Measurements from ENCODE around the gene HJURP. TPM values are rescaled to one million over a fixed set of nuclear protein-coding genes. Genes with fewer than 3 reads are reported as not detected.
A peak's percentile ranks its signal among the peaks of the same experiment; 100 is the strongest.
"Not testable (repeated sequence)": the region's sequence is repeated elsewhere in the genome, so short reads cannot be mapped to it uniquely, and the experiment has no call there.

HJURP gene, protein sequence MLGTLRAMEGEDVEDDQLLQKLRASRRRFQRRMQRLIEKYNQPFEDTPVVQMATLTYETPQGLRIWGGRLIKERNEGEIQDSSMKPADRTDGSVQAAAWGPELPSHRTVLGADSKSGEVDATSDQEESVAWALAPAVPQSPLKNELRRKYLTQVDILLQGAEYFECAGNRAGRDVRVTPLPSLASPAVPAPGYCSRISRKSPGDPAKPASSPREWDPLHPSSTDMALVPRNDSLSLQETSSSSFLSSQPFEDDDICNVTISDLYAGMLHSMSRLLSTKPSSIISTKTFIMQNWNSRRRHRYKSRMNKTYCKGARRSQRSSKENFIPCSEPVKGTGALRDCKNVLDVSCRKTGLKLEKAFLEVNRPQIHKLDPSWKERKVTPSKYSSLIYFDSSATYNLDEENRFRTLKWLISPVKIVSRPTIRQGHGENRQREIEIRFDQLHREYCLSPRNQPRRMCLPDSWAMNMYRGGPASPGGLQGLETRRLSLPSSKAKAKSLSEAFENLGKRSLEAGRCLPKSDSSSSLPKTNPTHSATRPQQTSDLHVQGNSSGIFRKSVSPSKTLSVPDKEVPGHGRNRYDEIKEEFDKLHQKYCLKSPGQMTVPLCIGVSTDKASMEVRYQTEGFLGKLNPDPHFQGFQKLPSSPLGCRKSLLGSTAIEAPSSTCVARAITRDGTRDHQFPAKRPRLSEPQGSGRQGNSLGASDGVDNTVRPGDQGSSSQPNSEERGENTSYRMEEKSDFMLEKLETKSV
- polyA plus RNA-seq (ENCODE audit: insufficient read length in 4 of 4), result 10 to 100 TPM; 18.7 to 24.3 (median 22.6) TPM

DNA sequence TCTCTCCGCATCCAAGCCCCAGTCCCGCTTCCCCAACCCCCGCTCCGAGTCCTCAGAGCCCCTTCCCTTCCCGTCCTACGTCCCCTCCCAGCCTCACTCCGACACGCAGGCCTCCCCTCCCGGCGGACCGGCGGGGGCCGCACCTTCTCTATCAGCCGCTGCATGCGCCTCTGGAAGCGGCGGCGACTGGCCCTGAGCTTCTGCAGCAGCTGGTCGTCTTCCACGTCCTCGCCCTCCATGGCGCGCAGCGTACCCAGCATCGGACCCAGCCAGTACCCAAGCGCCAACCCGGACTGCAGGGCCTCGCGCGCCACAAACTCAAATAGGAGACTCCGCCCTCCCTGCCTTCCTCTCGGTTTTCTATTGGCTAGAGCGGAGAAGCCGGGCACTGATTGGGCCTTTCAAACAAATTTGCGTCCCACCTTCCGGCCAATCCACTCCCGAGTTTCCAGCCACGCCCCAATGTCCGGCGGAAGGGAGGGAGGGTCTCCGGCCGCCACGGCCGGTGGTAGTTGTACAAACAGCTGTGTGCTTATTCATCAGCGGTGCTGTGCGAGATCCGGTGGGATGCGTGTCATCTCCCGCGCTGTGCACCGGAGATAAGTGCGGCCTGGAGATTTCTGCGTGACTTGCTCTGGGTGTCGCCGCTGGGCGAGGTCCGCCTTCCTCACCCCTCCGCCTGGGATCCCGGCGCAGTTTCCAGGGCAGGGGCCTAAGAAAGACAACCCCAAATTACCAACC is at the start of gene HJURP:
HJURP (minus strand) TSS at position 295 of the 741 bp plus-strand sequence; CDS start at position 260, 35 bp downstream.
- peak; percentile 82 to 93 (median 92) for DNase-seq (ENCODE audit: low read depth in 4 of 4, low spot score in 3 of 4)

DNA sequence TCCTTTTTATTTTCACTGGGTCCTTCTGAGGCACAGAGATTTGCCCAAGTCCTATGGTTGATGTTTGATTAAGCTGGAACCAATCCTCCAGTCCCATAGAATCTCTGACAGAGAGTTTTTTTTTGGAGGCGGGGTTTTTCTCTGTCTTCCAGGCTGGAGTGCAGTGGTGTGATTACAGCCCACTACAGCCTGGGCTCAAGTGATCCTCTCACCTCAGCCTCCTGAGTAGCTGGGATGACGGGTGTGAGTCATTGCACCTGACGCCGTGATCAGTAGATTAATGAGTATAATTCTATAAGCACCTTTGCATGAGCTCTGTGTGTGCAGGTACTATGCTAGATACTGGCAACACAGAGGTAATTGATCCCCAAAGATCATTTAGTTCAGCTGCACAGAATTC is 47.5 kb upstream of the HJURP start:
- DNase-seq (ENCODE audit: low read depth in 4 of 4, low spot score in 3 of 4), result no peak

DNA sequence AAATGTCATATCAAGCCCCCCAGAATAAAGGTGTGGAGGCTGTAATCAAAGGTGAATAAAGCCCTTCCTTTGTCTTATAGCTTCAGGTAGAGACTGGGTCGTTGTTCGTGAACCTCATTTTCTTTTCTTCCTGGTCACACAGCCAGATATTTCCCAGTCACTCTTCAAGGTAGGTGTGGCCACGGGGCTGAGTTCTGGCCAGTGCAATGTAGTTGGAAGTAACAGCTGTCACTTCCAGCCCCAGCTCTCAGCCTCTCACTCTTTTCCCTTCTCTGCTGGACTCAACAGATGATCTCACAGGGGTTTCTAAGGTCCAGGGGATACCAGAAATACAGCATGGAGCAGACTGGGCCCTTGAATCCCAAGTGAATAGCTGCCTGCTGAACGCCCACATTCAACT is 47.0 kb upstream of the HJURP start:
- no peak for DNase-seq (ENCODE audit: low read depth in 4 of 4, low spot score in 3 of 4)

DNA sequence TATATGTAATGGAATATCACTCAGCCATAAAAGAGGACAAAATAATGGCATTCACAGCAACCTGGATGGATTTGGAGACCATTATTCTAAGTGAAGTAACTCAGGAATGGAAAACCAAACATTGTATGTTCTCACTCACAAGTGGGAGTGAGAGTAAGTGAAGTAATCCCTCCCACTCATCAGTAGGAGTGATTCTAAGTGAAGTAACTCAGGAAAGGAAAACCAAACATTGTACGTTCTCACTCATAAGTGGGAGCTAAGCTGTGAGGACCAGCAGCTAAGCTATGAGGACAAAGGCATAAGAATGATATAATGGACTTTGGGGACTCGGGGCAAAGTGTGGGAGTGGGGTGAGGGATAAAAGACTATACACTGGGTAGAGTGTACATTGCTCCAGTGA is 41.9 kb upstream of the HJURP start:
- not testable (repeated sequence) for DNase-seq (ENCODE audit: low read depth in 4 of 4, low spot score in 3 of 4)

DNA sequence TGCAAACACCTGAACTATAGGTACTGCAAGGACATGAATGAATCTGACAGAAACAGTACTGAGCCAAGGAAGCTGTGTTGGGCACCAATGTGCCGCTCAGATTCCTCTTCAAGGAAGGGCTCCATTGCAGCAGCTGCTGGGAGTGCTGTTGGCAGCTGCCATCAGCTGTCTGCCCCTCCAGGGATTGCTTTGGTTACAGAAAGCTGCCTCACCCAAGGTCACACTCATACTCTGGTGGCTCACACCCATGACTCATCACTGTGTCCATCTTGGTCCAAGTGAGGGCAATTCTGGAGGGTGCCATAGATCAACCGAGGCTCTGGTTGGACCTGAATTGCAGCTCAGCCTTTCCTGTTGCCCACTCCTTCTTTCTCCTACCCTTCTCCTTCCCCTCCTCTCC is 38.5 kb upstream of the HJURP start:
- DNase-seq (ENCODE audit: low read depth in 4 of 4, low spot score in 3 of 4), result no peak

DNA sequence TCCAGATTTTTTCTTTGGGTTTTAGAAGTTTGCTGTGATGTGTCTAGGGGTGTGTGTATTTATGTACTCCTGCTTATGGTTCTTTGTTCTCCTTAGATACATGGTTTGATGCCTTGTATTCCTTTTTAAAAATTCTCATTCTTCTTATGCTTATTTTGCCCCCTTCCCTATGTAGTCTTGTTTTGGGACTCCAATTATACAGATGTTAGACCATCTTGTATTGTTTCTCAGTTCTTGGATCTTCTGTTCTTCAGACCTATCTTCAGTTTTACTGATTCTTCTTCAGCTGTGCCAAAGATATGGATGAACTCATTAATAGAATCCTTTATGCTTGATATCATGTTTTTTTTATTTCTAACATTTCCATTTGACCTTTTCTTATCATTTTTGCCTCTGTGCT is 28.0 kb upstream of the HJURP start:
- DNase-seq (ENCODE audit: low read depth in 4 of 4, low spot score in 3 of 4), result no peak

DNA sequence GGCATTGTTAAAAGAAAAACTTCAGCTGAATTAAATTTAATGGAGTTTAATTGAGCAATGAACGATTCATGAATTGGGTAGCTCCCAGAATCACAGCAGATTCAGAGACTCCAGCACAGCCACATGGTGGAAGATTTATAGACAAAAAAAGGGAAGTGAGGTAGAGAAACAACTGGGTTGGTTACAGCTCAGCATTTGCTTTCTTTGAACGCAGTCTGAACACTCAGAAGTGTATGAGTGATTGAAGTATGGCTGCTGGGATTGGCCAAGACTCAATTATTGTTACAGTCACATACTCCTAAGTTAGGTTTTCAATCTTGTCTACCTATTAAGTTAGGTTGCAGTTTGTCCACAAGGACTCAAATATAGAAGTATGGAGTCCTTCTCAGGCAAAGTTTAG is 17.8 kb upstream of the HJURP start:
- DNase-seq (ENCODE audit: low read depth in 4 of 4, low spot score in 3 of 4), result not testable (repeated sequence)

DNA sequence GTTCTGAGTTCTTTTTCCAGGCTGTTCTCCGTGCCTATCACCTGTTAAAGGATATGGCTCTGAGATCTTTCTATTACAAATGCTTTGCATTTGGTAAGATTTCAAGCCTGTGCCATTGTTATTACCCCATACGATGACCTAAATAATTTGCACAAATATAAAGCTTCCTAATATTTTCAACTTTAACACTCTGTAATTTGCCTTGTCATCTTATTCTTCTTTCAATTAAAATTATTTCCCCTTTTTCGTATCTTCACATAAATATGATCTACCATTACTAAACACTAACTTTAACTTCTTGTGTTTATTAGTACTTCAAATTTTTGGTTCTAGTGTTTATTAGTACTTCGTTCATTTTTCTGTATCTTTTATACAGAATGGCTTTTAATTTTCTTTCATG is 17.1 kb upstream of the HJURP start:
- no peak for DNase-seq (ENCODE audit: low read depth in 4 of 4, low spot score in 3 of 4)

DNA sequence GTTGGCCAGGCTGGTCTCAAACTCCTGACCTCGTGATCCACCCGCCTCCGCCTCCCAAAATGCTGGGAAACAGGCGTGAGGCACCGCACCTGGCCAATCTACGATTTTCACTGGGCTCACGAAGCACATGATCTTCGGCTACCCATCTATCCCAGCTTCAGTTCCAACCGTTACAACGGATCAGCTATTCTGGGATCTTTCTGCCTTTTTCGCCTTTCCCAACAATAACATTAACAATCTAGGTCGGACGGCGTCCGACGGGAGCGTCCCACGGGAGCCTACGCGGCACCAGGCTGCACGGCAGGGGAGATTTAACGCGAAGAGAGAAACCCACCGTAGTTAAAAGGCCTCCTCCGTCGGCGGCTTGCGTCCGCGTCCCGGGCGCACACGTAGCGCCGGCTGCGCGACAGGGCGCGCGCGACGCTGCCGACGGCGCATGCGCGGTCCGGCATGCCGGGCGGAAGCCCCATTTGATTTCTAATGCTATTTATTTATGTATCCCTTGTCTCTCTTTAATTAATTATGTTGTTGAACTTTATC is 13.7 kb upstream of the HJURP start, which contains the start of gene MSL3B:
MSL3B (minus strand) TSS at position 394 of the 540 bp plus-strand sequence.
- peak in 1 of 4 donors; percentile 39 for DNase-seq (ENCODE audit: low read depth in 4 of 4, low spot score in 3 of 4)

DNA sequence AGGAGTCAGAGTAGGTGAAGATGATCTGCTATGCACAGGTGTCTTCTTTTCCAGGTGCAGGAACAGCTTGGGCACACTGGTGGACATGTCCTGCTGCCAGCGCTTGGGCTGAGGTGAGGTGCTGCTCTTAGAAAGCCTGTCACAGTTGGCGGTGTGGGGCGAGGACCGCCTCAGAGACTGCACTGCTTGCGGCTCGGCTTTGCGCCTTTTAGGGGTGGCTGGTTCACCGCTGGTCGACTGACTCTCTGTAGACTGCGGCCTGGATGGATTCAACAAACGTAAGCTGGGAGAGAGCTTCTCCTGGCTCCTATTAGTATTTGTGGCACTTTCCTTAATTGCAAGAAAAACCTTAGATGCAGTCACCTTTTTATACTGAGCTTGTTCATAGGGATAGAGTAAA is 12.1 kb upstream of the HJURP start:
- DNase-seq (ENCODE audit: low read depth in 4 of 4, low spot score in 3 of 4), result no peak

DNA sequence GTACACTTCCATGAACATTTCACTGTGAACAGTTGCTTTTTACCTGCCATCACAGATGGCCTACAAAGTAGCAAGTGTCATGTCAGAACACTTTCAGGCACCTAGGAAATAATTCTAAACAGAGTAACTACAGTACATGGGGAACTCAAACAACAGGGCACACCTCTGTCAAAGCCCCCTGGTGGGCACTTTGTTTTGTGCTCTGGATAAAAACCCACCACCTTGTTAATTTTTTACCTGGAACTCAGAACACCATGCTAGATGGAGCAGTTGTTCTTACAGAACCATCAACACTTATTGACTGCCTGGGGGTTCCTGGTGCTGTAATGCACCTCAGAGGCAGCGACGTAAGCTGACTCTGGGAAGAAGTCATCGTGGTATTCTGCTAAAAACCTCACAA is 11.5 kb upstream of the HJURP start:
- DNase-seq (ENCODE audit: low read depth in 4 of 4, low spot score in 3 of 4), result no peak

DNA sequence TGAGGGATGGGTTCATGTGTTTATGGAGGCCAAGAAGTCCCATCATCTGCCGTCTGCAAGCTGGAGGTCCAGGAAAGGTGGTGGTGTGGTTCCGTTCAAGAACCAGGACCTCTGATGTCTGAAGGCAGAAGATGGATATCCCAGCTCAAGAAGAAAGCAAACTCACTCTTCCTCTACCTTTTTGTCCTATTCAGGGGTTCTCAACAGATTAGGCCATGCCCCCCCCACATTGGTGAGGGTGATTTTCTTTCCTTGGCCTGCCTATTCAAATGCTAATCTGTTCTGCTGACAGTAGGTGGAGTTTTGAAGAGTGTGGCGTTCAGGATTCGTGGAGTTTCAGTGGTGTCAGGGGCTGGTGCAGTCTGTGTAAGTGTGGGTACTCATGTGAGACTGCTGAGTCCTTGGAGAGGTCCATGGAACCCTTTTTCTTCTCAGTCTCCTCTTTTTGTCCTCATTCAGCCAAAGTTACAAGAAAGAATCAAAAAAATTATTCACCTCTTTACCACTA is 8.0 kb upstream of the HJURP start:
- no peak for DNase-seq (ENCODE audit: low read depth in 4 of 4, low spot score in 3 of 4)

DNA sequence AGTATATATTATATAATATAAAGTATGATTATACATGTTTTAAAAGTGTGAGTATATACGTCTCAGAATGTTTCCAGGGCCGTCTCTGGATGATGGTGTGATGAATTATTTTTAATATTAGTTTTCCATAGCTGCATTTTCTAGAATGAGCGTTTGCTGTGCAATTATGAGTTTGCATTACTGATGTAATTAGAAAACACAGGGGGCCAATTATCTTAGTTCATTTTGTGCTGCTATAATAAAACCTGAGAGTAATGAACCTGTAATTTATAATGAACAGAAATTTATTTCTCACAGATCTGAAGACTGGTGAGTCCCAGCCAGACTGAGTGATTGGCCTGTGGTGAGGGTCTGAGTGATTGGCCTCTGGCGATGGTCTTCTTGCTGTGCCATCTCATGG is 4.0 kb upstream of the HJURP start:
- DNase-seq (ENCODE audit: low read depth in 4 of 4, low spot score in 3 of 4), result no peak

DNA sequence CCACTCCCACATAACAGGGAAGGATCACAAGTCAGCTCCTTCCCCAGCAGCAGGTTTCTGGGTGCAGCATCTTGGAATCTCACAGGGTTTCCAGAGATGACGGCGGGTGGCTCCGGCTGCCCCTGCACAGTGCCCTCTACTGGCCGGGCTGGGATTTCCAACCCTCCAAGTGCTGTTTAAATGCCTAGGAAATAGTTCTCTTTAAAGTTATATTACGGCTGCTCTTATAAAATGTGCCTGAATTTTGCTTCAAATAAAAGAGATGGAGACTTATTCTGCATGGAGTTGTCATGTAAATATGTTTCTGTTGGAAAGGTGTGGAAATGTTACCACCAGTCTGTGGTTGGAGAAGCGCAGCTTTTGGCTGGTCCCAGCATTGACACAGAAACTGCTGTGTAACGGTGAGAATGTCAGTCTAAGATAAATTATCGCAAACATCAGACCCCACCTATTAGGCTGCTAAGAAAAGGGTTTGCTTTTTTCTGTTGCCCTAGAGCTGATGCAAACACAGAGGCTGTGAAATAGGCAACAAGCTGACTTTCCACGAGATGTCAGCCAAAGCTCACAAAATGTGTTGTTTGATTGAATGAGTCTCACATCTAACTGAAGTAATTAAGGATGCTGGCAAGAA is 3.3 kb upstream of the HJURP start:
- no peak for DNase-seq (ENCODE audit: low read depth in 4 of 4, low spot score in 3 of 4)

DNA sequence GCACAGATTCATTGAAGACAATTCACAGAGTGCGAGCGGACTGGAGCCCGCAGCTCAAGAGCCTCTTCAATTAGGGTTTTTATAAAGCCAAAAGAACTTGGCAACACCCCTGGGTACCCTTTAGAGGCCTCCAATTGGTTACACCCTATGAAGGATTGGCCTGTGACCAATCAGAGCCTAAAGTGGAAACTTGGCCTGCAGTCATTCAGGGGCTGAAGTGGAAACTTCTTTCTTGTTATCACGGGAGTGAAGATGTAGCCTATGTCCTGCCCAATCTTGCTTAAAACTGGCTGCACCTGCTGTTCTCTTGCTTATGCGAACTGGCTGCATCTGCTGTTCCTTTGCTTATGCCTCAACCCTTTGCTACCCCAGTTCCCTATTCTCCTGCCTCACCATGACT is 1.8 kb upstream of the HJURP start:
- no peak for DNase-seq (ENCODE audit: low read depth in 4 of 4, low spot score in 3 of 4)

DNA sequence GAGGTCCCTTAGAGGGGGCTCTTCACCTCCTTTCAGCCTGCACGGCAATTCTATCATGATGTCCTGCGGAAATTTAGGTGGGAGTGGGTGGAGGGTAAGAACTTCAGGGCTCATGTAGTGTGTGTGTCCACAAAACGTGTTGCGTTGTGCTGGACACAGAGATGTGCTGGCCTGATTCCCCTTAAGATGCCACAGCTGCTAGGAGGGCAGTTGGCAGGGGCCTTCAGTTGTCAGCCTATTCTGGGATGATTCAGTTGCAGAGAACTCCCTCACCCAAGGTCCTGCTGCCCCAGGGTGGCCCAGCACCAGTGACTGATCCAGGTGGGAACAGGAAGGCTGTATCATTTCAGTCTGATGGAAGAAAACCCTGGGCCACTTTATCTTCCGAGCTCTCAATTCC is 1.0 kb upstream of the HJURP start:
- DNase-seq (ENCODE audit: low read depth in 4 of 4, low spot score in 3 of 4), result no peak

DNA sequence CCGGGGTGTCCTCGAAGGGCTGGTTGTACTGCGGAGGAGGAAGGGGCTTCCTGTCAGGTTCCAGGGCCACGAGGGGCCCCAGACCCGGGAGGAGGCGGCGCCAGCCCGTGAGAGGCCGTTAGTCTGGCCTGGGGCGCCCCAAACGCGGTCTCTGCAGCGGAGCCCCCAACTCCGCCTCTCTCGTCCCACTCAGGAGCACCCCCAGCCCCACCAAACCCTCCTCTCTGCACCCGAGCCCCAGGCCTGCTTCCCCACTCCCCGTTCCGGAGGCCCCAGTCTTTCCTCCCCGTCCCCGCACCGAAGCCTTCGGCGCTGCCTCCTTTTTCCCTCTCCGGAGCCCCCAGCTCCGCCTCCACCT is 473 bp downstream of the HJURP start:
- DNase-seq (ENCODE audit: low read depth in 4 of 4, low spot score in 3 of 4), result no peak

DNA sequence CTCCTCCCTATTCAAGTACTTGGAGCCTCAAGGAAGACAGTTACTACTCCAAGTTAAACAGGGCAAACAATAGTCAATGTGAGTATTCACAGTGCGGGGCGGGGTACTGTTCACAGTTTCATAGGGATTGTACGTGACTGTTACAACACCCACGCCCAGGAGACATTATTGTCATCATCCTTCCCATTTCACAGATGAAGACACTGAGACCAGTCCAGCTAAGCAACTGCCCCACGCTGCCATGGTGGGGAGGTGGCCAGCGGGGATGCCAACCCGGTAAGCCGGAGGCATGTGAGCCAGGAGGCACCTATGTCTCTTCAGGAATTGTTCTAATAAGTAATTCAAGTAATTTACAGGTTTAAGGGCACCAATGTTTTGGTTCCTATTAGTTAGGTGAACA is 982 bp downstream of the HJURP start:
- no peak for DNase-seq (ENCODE audit: low read depth in 4 of 4, low spot score in 3 of 4)

DNA sequence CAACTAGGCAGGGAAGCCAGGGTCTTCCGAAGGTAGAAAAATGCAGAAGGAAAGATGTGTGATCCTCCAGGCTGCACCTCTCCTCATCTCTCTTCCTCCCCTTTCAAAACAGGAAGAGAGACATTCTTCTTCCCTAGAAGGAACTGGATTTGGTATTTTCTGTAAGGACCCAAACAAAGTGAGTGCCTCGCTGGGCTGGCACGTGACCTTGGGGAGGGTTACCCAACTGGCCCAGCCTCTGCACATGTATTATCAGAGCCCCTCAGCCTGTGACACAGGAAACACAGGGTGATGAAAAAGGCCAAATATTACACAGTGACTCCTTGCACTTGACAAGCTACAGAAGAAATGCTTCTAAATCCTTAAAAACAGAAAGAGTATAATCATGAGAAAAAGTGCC is 2.3 kb downstream of the HJURP start:
- DNase-seq (ENCODE audit: low read depth in 4 of 4, low spot score in 3 of 4), result no peak

DNA sequence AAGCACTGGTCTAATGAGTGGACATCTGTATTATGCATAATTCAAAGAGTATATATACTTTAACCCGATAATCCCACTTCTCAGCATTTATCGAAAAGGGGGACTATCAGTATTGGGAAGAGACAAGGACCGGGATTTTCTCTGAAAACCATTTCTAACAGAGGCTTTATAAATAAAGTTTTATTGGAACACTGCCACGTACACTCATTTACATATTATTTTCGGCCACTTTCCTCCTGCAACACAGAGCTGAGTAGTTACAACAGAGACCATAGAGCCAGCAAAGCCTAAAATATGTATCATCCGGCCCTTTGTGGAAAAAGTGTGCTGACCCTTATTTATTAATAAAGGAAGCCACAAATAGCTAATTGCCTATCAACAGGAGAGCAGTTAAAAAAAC is 3.2 kb downstream of the HJURP start:
- DNase-seq (ENCODE audit: low read depth in 4 of 4, low spot score in 3 of 4), result no peak

Data from left renal pelvis (tissue), 4 donors.